NOMO-1 treated with dmso at 0.1 percent for 144 hours (cell line): Measurements from ENCODE around the gene LRP2.

Source experiments
- DNase-seq: peaks from one replicate; lab custom pipeline; 2025; ENCODE audit not compliant: unreplicated experiment; lab: John Stamatoyannopoulos, UW

LRP2 gene

GRCh38 chr2:169131587-169132512 lies 230.5 kb downstream of the LRP2 start:
- peak; percentile 12 for DNase-seq

- peak; percentile 8 for DNase-seq
These were observed 232.6 kb downstream of the LRP2 start for GRCh38 chr2:169129703-169130243.

GRCh38 chr2:169119851-169120250 lies 242.5 kb downstream of the LRP2 start:
- DNase-seq = no peak

- no peak for DNase-seq
These were observed 243.1 kb downstream of the LRP2 start for GRCh38 chr2:169119123-169119760.

- DNase-seq = no peak
These were observed 244.3 kb downstream of the LRP2 start for GRCh38 chr2:169118060-169118459.

- no peak for DNase-seq
These were observed 245.3 kb downstream of the LRP2 start for GRCh38 chr2:169116993-169117392.

GRCh38 chr2:169116327-169116726 lies 246.0 kb downstream of the LRP2 start:
- DNase-seq = no peak

- DNase-seq = no peak
These were observed 248.3 kb downstream of the LRP2 start for GRCh38 chr2:169114056-169114455.

GRCh38 chr2:169112841-169113240 lies 249.5 kb downstream of the LRP2 start:
- no peak for DNase-seq

- DNase-seq = no peak
These were observed 251.4 kb downstream of the LRP2 start for GRCh38 chr2:169110916-169111315.

- DNase-seq = no peak
These were observed 251.9 kb downstream of the LRP2 start for GRCh38 chr2:169110419-169110818.

GRCh38 chr2:169109502-169110409 lies 252.6 kb downstream of the LRP2 start:
- peak; percentile 56 for DNase-seq

- peak; percentile 56 for DNase-seq
These were observed 254.0 kb downstream of the LRP2 start for GRCh38 chr2:169108099-169108884.

GRCh38 chr2:169107645-169108044 lies 254.7 kb downstream of the LRP2 start:
- DNase-seq = peak; percentile 40

- peak; percentile 56 for DNase-seq
These were observed 255.5 kb downstream of the LRP2 start for GRCh38 chr2:169106563-169107545.

- no peak for DNase-seq
These were observed 256.2 kb downstream of the LRP2 start for GRCh38 chr2:169106134-169106533.

GRCh38 chr2:169105476-169105875 lies 256.9 kb downstream of the LRP2 start:
- peak; percentile 23 for DNase-seq

GRCh38 chr2:169104848-169105247 lies 257.5 kb downstream of the LRP2 start:
- no peak for DNase-seq

GRCh38 chr2:169095621-169096105 lies 266.7 kb downstream of the LRP2 start:
- peak; percentile 46 for DNase-seq
